HEK293T (cell line): ENCODE data around the gene HNRNPH1.

Experiments
- L3MBTL2 ChIP-seq: fragments of 450-650 bp; conservative IDR thresholded peaks from 2 replicates; pipeline ENCODE4 v1.6.1; 2016; ENCODE audit warnings: mild to moderate bottlenecking
- SP1 ChIP-seq: fragments of 450-650 bp; IDR thresholded peaks from 2 replicates; pipeline ENCODE4 v1.6.1; 2017
- TF ChIP-seq, protein P1 (sequence below): fragments of 450-650 bp; IDR thresholded peaks from 2 replicates; pipeline ENCODE4 v1.6.1; 2016

- no peak for TF ChIP-seq SP1
- TF ChIP-seq, protein P1, sequence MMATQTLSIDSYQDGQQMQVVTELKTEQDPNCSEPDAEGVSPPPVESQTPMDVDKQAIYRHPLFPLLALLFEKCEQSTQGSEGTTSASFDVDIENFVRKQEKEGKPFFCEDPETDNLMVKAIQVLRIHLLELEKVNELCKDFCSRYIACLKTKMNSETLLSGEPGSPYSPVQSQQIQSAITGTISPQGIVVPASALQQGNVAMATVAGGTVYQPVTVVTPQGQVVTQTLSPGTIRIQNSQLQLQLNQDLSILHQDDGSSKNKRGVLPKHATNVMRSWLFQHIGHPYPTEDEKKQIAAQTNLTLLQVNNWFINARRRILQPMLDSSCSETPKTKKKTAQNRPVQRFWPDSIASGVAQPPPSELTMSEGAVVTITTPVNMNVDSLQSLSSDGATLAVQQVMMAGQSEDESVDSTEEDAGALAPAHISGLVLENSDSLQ: no peak
- no peak for TF ChIP-seq L3MBTL2
These were observed 3.7 kb downstream of the HNRNPH1 start for GRCh38 chr5:179619776-179620175.
